Thoracic aorta (tissue), 2 donors: ENCODE data around the gene TFF3. TPM values are rescaled to one million over a fixed set of nuclear protein-coding genes. Genes with fewer than 3 reads are reported as not detected.

ENCODE experiments used
- ATAC-seq: fragments of 150-250 bp; one replicate; pipeline ENCODE4 v1.8.0; 2017; ENCODE audit warnings: low read depth; ENCODE audit not compliant: insufficient number of reproducible peaks, low FRiP score
- DNase-seq: peaks from one replicate; pipeline ENCODE4 v3.0.0-alpha.2; 2020; ENCODE audit warnings: low spot score
- H3K27ac ChIP-seq, 2 donors: fragments of 200-600 bp; sonication (generic); 1 replicate in 1 of 2; 2 replicates in 1 of 2; pipeline ENCODE4 v1.5.1; 2016; ENCODE audit warnings: mild to moderate bottlenecking in 2 of 2, moderate library complexity in 2 of 2
- H3K27me3 ChIP-seq: fragments of 200-600 bp; sonication (generic); replicated peaks from 2 replicates; pipeline ENCODE4 v1.6.0; 2016; ENCODE audit warnings: mild to moderate bottlenecking; ENCODE audit not compliant: insufficient read depth
- H3K36me3 ChIP-seq: fragments of 200-600 bp; sonication (generic); one replicate; pipeline ENCODE4 v1.5.1; 2016
- H3K4me1 ChIP-seq, 2 donors: fragments of 200-600 bp; sonication (generic); 1 replicate in 1 of 2; 2 replicates in 1 of 2; pipeline versions ENCODE4 v1.5.1 to v1.6.0; 2016; ENCODE audit warnings: low read depth in 2 of 2, mild to moderate bottlenecking in 1 of 2; ENCODE audit not compliant: control insufficient read depth in 1 of 2
- H3K4me3 ChIP-seq: fragments of 200-600 bp; sonication (generic); 2 replicates; pipeline ENCODE4 v1.5.1; 2016; ENCODE audit warnings: mild to moderate bottlenecking
- H3K9me3 ChIP-seq: fragments of 200-600 bp; sonication (generic); 2 replicates; pipeline ENCODE4 v1.5.1; 2016
- CTCF ChIP-seq: fragments of 200-600 bp; sonication (generic); IDR thresholded peaks from one replicate; pipeline ENCODE4 v1.5.1; 2019; ENCODE audit warnings: antibody characterized with exemption
- total RNA-seq, 2 donors: library from RNA; depleted of rRNA; stranded (reverse); fragments of >200 nt; gene quantifications; one replicate each; pipeline versions ENCODE4 v1.1.0 to v1.2.3, GENCODE V29; 2016

The TFF3 gene
- total RNA-seq, 2 donors from 2014 or later, result 3.2 TPM; not detected in 1

- DNase-seq, result no peak
- no peak for ATAC-seq
- no peaks in the 10 kb centered on the region for H3K9me3 ChIP-seq
- H3K27me3 ChIP-seq, result no peaks in the 10 kb centered on the region
- H3K4me3 ChIP-seq, result no peak overlapping the region
- H3K36me3 ChIP-seq, result no peaks in the 10 kb centered on the region
- H3K27ac ChIP-seq, result no peak overlapping the region
- no peaks in the 10 kb centered on the region for H3K4me1 ChIP-seq
- no peak for TF ChIP-seq CTCF
Measured at GRCh38 chr21:42272984-42273600, 42.1 kb downstream of the TFF3 start.

GRCh38 chr21:42272109-42272962, 42.9 kb downstream of the TFF3 start:
- ATAC-seq, result no peak
- no peak for DNase-seq
- Histone ChIP-seq H3K27me3 (no peaks in the 10 kb centered on the region), H3K36me3 (no peaks in the 10 kb centered on the region), H3K27ac (no peak overlapping the region), H3K9me3 (no peaks in the 10 kb centered on the region), H3K4me1 (no peaks in the 10 kb centered on the region), H3K4me3 (no peak overlapping the region)
- TF ChIP-seq CTCF, result no peak

- ATAC-seq (no peak), DNase-seq (no peak)
- TF ChIP-seq CTCF, result no peak
- no peaks in the 10 kb centered on the region for H3K27me3 ChIP-seq
- no peaks in the 10 kb centered on the region for H3K4me1 ChIP-seq
- H3K4me3 ChIP-seq, result no peak overlapping the region
- no peaks in the 10 kb centered on the region for H3K36me3 ChIP-seq
- no peak overlapping the region for H3K27ac ChIP-seq
- H3K9me3 ChIP-seq, result no peaks in the 10 kb centered on the region
Measured at GRCh38 chr21:42271065-42271464, 44.1 kb downstream of the TFF3 start.

GRCh38 chr21:42269386-42269785, 45.8 kb downstream of the TFF3 start:
- no peak for DNase-seq
- Histone ChIP-seq H3K9me3 (no peaks in the 10 kb centered on the region), H3K27me3 (no peaks in the 10 kb centered on the region), H3K36me3 (no peaks in the 10 kb centered on the region), H3K4me1 (no peaks in the 10 kb centered on the region), H3K27ac (no peak overlapping the region), H3K4me3 (no peak overlapping the region)
- no peak for TF ChIP-seq CTCF
- no peak for ATAC-seq

GRCh38 chr21:42266971-42267556, 48.1 kb downstream of the TFF3 start:
- TF ChIP-seq CTCF, result no peak

More at GRCh38 chr21:42266971-42267556, 48.1 kb downstream of the TFF3 start:
- H3K27ac ChIP-seq, result no peak overlapping the region
- no peak for ATAC-seq
- peaks cover 5 to 13% of the 10 kb centered on the region in 2 donors for H3K4me1 ChIP-seq
- no peaks in the 10 kb centered on the region for H3K27me3 ChIP-seq
- no peaks in the 10 kb centered on the region for H3K9me3 ChIP-seq
- DNase-seq, result no peak
- H3K36me3 ChIP-seq, result no peaks in the 10 kb centered on the region
- H3K4me3 ChIP-seq, result no peak overlapping the region
